Activated CD8-positive, alpha-beta memory T cell treated with anti-CD3 and anti-CD28 coated beads for 1 hour (primary cell): ENCODE results near the gene SPPL2A.
A peak's percentile ranks its signal among the peaks of the same experiment; 100 is the strongest.

Experiments
- DNase-seq, 2 donors: peaks; one replicate each; pipeline ENCODE4 v3.0.0-alpha.2; 2020; ENCODE audit warnings: low read depth in 1 of 2; ENCODE audit errors: extremely low read depth in 1 of 2

The SPPL2A gene

GRCh38 chr15:50687302-50687902, 78.1 kb downstream of the SPPL2A start:
- no peak for DNase-seq

- DNase-seq, result peak; percentile 65 to 83
Observed at GRCh38 chr15:50686469-50687301, 78.8 kb downstream of the SPPL2A start, which contains the start of gene TRPM7. Gene TRPM7, minus strand, starts transcription at chr15:50686797. Its CDS starts 264 bp downstream, at chr15:50686533.

GRCh38 chr15:50685976-50686468, 79.5 kb downstream of the SPPL2A start:
- DNase-seq, result peak; percentile 32 to 49

GRCh38 chr15:50685191-50685975, 80.1 kb downstream of the SPPL2A start:
- DNase-seq, result no peak

GRCh38 chr15:50681467-50681866, 84.0 kb downstream of the SPPL2A start:
- no peak for DNase-seq

- DNase-seq, result no peak
Observed at GRCh38 chr15:50676799-50677483, 88.6 kb downstream of the SPPL2A start.

- no peak for DNase-seq
Observed at GRCh38 chr15:50675535-50676144, 89.9 kb downstream of the SPPL2A start.

- no peak for DNase-seq
Observed at GRCh38 chr15:50670115-50670514, 95.4 kb downstream of the SPPL2A start.

- no peak for DNase-seq
Observed at GRCh38 chr15:50669611-50670010, 95.9 kb downstream of the SPPL2A start.

GRCh38 chr15:50665938-50666337, 99.6 kb downstream of the SPPL2A start:
- DNase-seq, result no peak

- no peak for DNase-seq
Observed at GRCh38 chr15:50655555-50655954, 110.0 kb downstream of the SPPL2A start.

- no peak for DNase-seq
Observed at GRCh38 chr15:50653156-50653743, 112.3 kb downstream of the SPPL2A start.

GRCh38 chr15:50652671-50653070, 112.8 kb downstream of the SPPL2A start:
- DNase-seq, result no peak
